ENCODE results near the gene VPS8.
"Not testable (repeated sequence)": the region's sequence is repeated elsewhere in the genome, so short reads cannot be mapped to it uniquely, and the experiment has no call there.

The VPS8 gene

GRCh38 chr3:184985586-184985985 is 173.6 kb downstream of the VPS8 start:
- DNase-seq (ENCODE audit: low spot score): no peak

GRCh38 chr3:184986366-184986889 is 174.5 kb downstream of the VPS8 start:
- DNase-seq (ENCODE audit: low spot score): no peak

- peak; percentile 15 for DNase-seq (ENCODE audit: low spot score)
These were observed 181.4 kb downstream of the VPS8 start for GRCh38 chr3:184993394-184993793.

- not testable (repeated sequence) for DNase-seq (ENCODE audit: low spot score)
These were observed 191.9 kb downstream of the VPS8 start for GRCh38 chr3:185003876-185004275.

GRCh38 chr3:185009650-185010049 is 197.7 kb downstream of the VPS8 start:
- DNase-seq (ENCODE audit: low spot score): no peak

GRCh38 chr3:185017584-185017983 is 205.6 kb downstream of the VPS8 start:
- DNase-seq (ENCODE audit: low spot score): not testable (repeated sequence)

- DNase-seq (ENCODE audit: low spot score): not testable (repeated sequence)
These were observed 206.0 kb downstream of the VPS8 start for GRCh38 chr3:185017996-185018395.

- no peak for DNase-seq (ENCODE audit: low spot score)
These were observed 209.3 kb downstream of the VPS8 start for GRCh38 chr3:185021256-185021655.

GRCh38 chr3:185024406-185024805 is 212.4 kb downstream of the VPS8 start:
- DNase-seq (ENCODE audit: low spot score): no peak

GRCh38 chr3:185024966-185025365 is 213.0 kb downstream of the VPS8 start:
- DNase-seq (ENCODE audit: low spot score): no peak

- DNase-seq (ENCODE audit: low spot score): no peak
These were observed 216.2 kb downstream of the VPS8 start for GRCh38 chr3:185028121-185028520.

GRCh38 chr3:185029086-185029485 is 217.1 kb downstream of the VPS8 start:
- DNase-seq (ENCODE audit: low spot score): no peak

GRCh38 chr3:185030399-185030798 is 218.4 kb downstream of the VPS8 start:
- DNase-seq (ENCODE audit: low spot score): no peak

GRCh38 chr3:185030951-185031350 is 219.0 kb downstream of the VPS8 start:
- no peak for DNase-seq (ENCODE audit: low spot score)

- DNase-seq (ENCODE audit: low spot score): no peak
These were observed 225.8 kb downstream of the VPS8 start for GRCh38 chr3:185037801-185038200.

GRCh38 chr3:185040425-185040824 is 228.5 kb downstream of the VPS8 start:
- DNase-seq (ENCODE audit: low spot score): no peak

GRCh38 chr3:185041540-185041939 is 229.6 kb downstream of the VPS8 start:
- DNase-seq (ENCODE audit: low spot score): no peak

- no peak for DNase-seq (ENCODE audit: low spot score)
These were observed 230.5 kb downstream of the VPS8 start for GRCh38 chr3:185042312-185043050.

GRCh38 chr3:185046164-185046515 is 234.2 kb downstream of the VPS8 start:
- no peak for DNase-seq (ENCODE audit: low spot score)

GRCh38 chr3:185046603-185047002 is 234.6 kb downstream of the VPS8 start:
- no peak for DNase-seq (ENCODE audit: low spot score)

GRCh38 chr3:185049710-185050109 is 237.7 kb downstream of the VPS8 start:
- peak; percentile 54 for DNase-seq (ENCODE audit: low spot score)

- no peak for DNase-seq (ENCODE audit: low spot score)
These were observed 239.8 kb downstream of the VPS8 start for GRCh38 chr3:185051801-185052200.

GRCh38 chr3:185052631-185053030 is 240.7 kb downstream of the VPS8 start:
- DNase-seq (ENCODE audit: low spot score): no peak

- DNase-seq (ENCODE audit: low spot score): no peak
These were observed 244.9 kb downstream of the VPS8 start for GRCh38 chr3:185056908-185057307.

All from iPS-NIHi11 (cell line).